HG02642 (cell line): Measurements from ENCODE around the gene MIEF1.
A peak's percentile ranks its signal among the peaks of the same experiment; 100 is the strongest.

Experiments
- ATAC-seq: cut with Tn5 transposase; IDR thresholded peaks from one replicate; pipeline ENCODE4 v1.9.1; 2021; ENCODE audit warnings: mild to moderate bottlenecking; ENCODE audit not compliant: unreplicated experiment, poor library complexity

MIEF1 gene

GRCh38 chr22:39502109-39502788 lies at the start of gene MIEF1:
Gene MIEF1, plus strand, starts transcription at chr22:39502290. Its CDS starts 9,005 bp downstream, at chr22:39511295.
- ATAC-seq, result peak; percentile 87

GRCh38 chr22:39452740-39453040 lies 49.4 kb upstream of the MIEF1 start:
- ATAC-seq, result no peak

- ATAC-seq, result no peak
Observed at GRCh38 chr22:39453765-39454378, 48.2 kb upstream of the MIEF1 start.

GRCh38 chr22:39454385-39454871 lies 47.7 kb upstream of the MIEF1 start:
- no peak for ATAC-seq

- no peak for ATAC-seq
Observed at GRCh38 chr22:39456522-39457197, 45.4 kb upstream of the MIEF1 start, which contains the start of gene MGAT3. Gene MGAT3, plus strand, starts transcription at chr22:39457012. Its CDS starts 30,336 bp downstream, at chr22:39487348.

GRCh38 chr22:39457198-39457555 lies 44.9 kb upstream of the MIEF1 start:
- no peak for ATAC-seq

GRCh38 chr22:39457556-39458443 lies 44.3 kb upstream of the MIEF1 start:
- ATAC-seq, result no peak

GRCh38 chr22:39458444-39459083 lies 43.5 kb upstream of the MIEF1 start:
- ATAC-seq, result no peak

GRCh38 chr22:39459681-39460080 lies 42.4 kb upstream of the MIEF1 start:
- ATAC-seq, result no peak

GRCh38 chr22:39462443-39463221 lies 39.5 kb upstream of the MIEF1 start:
- no peak for ATAC-seq

- no peak for ATAC-seq
Observed at GRCh38 chr22:39463277-39463676, 38.8 kb upstream of the MIEF1 start.

GRCh38 chr22:39463931-39464390 lies 38.1 kb upstream of the MIEF1 start:
- no peak for ATAC-seq

- no peak for ATAC-seq
Observed at GRCh38 chr22:39466228-39467006, 35.7 kb upstream of the MIEF1 start.

GRCh38 chr22:39467390-39467895 lies 34.6 kb upstream of the MIEF1 start:
- no peak for ATAC-seq

- ATAC-seq, result no peak
Observed at GRCh38 chr22:39468487-39469325, 33.4 kb upstream of the MIEF1 start.

GRCh38 chr22:39469326-39469680 lies 32.8 kb upstream of the MIEF1 start:
- ATAC-seq, result no peak

GRCh38 chr22:39469681-39470450 lies 32.2 kb upstream of the MIEF1 start:
- ATAC-seq, result no peak
